ENCODE data around the gene PPM1G. TPM values are rescaled to one million over a fixed set of nuclear protein-coding genes. Genes with fewer than 3 reads are reported as not detected.
A peak's percentile ranks its signal among the peaks of the same experiment; 100 is the strongest.

The PPM1G gene
- total RNA-seq, 2 experiments from 2014 or later, result 130 to 136 TPM

DNA sequence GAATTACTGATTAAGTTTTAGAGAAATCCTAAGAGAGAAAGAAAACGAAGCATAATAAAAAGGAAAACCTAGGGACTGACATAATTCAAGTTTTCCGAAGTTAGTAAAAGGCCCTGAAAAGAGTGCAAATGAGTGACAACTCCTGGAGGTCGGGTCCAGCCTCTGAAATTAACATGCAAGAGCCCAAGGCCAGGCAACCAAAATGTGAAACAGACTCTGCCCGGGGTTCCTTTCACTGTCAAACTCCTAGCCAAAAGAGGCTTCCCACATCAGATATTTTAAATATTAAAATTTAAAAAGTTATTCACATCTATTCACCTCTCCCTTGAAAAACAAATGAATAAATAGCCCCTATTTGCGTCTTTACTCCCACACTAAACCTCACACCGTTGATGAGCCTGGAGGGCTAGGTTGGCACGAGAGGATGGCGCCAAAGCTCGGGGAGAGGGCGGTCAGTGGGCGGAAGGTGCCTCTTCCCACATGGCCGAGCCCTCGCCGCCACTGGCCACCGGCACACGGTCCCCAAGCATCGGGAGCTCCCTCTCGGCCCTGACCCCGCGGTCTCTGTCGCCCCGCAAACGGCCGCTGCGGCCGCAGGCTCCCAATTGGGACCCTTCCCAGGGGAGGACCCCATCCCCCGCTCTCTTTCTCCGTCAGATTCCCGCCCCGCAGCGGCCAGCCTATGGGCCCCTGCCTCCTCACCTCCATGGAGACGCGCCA is 630 bp downstream of the PPM1G start:
- CTCF ChIA-PET, result interaction anchor here (1.0 to 3.4 kb wide), 4 partner anchors 20 to 274 kb away, joined by 3 to 38 read pairs (median 10); partner anchors contain the start of gene NRBP1
- H3K4me1 Mint-ChIP-seq (ENCODE audit: low read depth), result peaks cover 34% of the 10 kb centered on the region
- peak; percentile 35 for ATAC-seq
- H3K4me3 Mint-ChIP-seq, result peak overlapping the region; percentile 83
- peaks cover 30% of the 10 kb centered on the region for H3K36me3 Mint-ChIP-seq (ENCODE audit: low read depth)
- no peaks in the 10 kb centered on the region for H3K9me3 Mint-ChIP-seq (ENCODE audit: insufficient read depth)
- POLR2A ChIA-PET, result interaction anchor here (0.7 to 3.0 kb wide), 14 partner anchors 8 to 275 kb away, joined by 3 to 41 read pairs (median 6); partner anchors contain the start of genes CCDC121, GPN1, NRBP1 and SNX17
- H3K27ac Mint-ChIP-seq, result peak overlapping the region; percentile 88
- H3K27me3 Mint-ChIP-seq (ENCODE audit: low read depth), result peaks cover 8% of the 10 kb centered on the region
- DNase-seq, result peak; percentile 45

DNA sequence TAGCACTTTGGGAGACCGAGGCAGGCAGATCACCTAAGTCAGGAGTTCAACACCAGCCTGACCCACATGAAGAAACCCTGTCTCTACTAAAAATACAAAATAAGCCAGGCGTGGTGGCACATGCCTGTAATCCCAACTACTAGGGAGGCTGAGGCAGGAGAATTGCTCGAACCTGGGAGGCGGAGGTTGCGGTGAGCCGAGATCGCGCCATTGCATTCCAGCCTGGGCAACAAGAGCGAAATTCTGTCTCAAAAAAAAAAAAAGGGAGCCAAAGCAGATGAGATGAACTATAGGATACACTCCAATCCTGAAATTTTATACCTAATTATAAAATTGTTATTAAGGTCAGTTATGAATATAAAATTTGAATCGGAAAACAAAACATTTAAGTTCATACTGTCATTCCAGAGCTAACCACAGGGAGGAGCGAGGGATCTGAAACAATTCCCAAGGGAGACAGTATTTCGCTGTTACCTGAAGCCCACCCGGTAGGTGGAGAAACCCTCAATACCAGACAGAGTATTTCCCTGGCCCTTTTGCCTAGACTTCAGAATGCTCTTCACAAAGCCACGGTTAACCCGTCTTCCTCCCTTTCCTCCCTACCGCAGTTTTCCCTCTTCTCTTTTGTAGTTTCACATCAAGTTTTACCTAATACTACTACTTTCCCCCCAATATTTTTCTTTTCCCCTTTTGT is 1.4 kb downstream of the PPM1G start:
- DNase-seq, result no peak
- peak overlapping the region; percentile 83 for H3K4me3 Mint-ChIP-seq
- CTCF ChIA-PET, result interaction anchor here (1.0 to 3.4 kb wide), 2 partner anchors 21 to 105 kb away, joined by 3 to 38 read pairs; partner anchors contain the start of gene NRBP1
- ATAC-seq, result no peak
- H3K4me1 Mint-ChIP-seq (ENCODE audit: low read depth), result peaks cover 39% of the 10 kb centered on the region
- POLR2A ChIA-PET, result interaction anchor here (0.8 kb wide), 1 partner anchor 28 kb away, joined by 3 read pairs; no protein-coding TSS in a partner anchor
- H3K27me3 Mint-ChIP-seq (ENCODE audit: low read depth), result peaks cover 8% of the 10 kb centered on the region
- peaks cover 35% of the 10 kb centered on the region for H3K36me3 Mint-ChIP-seq (ENCODE audit: low read depth)
- no peaks in the 10 kb centered on the region for H3K9me3 Mint-ChIP-seq (ENCODE audit: insufficient read depth)
- H3K27ac Mint-ChIP-seq, result peak overlapping the region; percentile 88

DNA sequence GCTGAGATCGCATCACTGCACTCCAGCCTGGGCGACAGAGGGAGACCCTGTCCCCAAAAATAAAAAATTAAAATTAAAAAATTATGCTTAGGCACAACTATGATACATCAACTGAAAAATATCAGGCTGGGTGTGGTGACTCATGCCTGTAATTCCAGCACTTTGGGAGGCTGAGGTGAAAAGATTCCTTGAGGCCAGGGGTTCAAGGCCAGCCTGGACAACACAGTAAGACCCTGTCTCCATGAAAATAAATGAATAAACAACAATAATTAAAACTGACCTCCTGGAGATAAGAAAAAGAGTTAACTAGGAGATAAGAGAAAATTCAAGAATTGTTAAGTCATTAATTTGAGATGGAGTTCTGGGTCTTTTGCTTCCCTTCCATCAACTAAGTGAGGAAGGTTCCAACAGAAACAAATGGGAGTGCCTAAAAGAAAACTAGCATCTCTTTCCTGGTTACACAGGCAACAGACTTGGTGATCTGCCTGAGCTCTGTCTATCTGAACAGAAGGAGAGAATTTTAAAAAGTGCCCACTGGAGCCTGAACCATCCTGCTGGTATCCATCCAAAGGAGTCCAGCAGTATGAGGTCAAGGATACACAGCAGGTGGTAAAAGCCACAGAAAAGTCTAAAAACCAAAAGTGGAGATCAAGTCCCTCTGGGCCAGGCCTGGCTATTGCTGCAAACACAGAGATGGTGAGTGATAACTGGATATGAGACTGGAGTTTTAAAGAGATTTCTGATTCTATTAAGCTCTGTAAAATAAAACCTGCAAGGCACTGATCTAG is 8.8 kb downstream of the PPM1G start:
- H3K36me3 Mint-ChIP-seq (ENCODE audit: low read depth), result peaks cover 38% of the 10 kb centered on the region
- no peak overlapping the region for H3K4me3 Mint-ChIP-seq
- H3K27ac Mint-ChIP-seq, result peak overlapping the region; percentile 25
- POLR2A ChIA-PET, result interaction anchor here (1.0 to 1.7 kb wide), 2 partner anchors 9 to 28 kb away, joined by 4 to 7 read pairs; partner anchors contain the start of genes NRBP1 and PPM1G
- no peak for ATAC-seq
- H3K27me3 Mint-ChIP-seq (ENCODE audit: low read depth), result no peaks in the 10 kb centered on the region
- CTCF ChIA-PET, result interaction anchor here (1.8 kb wide), 1 partner anchor 283 kb away, joined by 6 read pairs; no protein-coding TSS in a partner anchor
- peaks cover 40% of the 10 kb centered on the region for H3K4me1 Mint-ChIP-seq (ENCODE audit: low read depth)
- no peak for DNase-seq
- no peaks in the 10 kb centered on the region for H3K9me3 Mint-ChIP-seq (ENCODE audit: insufficient read depth)

DNA sequence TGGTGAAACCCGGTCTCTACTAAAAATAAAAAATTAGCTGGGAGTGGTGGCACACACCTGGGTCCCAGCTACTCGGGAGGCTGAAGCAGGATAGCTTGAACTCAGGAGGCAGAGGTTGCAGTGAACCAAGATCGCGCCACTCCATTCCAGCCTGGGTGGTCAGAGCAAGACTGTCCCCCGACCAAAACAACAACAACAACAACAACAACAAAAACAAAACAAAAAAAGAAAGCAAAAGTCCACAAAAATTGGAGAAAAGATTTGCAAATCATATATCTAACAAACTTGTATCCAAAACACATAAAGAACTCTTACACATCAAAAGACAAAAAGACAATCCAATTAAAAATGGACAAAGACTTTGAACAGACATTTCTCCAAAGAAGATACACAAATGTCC is 10.4 kb downstream of the PPM1G start:
- H3K27ac Mint-ChIP-seq, result no peak overlapping the region
- ATAC-seq (no peak), DNase-seq (no peak)
- no peaks in the 10 kb centered on the region for H3K9me3 Mint-ChIP-seq (ENCODE audit: insufficient read depth)
- ChIA-PET POLR2A (interaction anchor here (1.5 kb wide), 1 partner anchor 10 kb away, joined by 3 read pairs; the partner anchor contains the start of gene PPM1G), CTCF (no interaction called here)
- H3K4me1 Mint-ChIP-seq (ENCODE audit: low read depth), result peaks cover 38% of the 10 kb centered on the region
- H3K4me3 Mint-ChIP-seq, result no peak overlapping the region
- no peaks in the 10 kb centered on the region for H3K27me3 Mint-ChIP-seq (ENCODE audit: low read depth)
- peaks cover 32% of the 10 kb centered on the region for H3K36me3 Mint-ChIP-seq (ENCODE audit: low read depth)

DNA sequence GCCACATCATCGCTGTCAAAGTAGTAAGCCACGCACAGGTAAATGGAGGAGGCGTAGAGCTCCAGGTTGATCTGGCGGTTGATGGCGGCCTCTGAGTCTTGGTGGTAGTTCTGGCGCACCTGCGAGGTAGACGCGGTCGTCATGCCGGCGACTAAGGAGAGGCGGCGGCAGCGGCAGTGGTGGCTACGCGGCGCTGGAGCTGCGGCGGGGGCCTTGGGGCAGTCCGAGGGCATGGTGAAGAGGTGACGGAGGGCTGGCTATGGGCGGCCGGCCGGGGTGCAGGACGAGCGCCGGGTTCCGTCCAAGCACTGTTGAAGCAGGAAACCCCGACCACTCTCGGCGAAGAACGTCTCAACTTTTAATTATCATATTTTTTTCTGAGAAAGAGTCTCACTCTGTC is 16.2 kb downstream of the PPM1G start:
- ChIA-PET POLR2A (no interaction called here), CTCF (no interaction called here)
- Mint-ChIP-seq H3K27me3 (ENCODE audit: low read depth) (no peaks in the 10 kb centered on the region), H3K9me3 (ENCODE audit: insufficient read depth) (no peaks in the 10 kb centered on the region), H3K36me3 (ENCODE audit: low read depth) (peaks cover 29% of the 10 kb centered on the region), H3K4me1 (ENCODE audit: low read depth) (peaks cover 28% of the 10 kb centered on the region), H3K4me3 (no peak overlapping the region), H3K27ac (no peak overlapping the region)
- DNase-seq, result no peak
- ATAC-seq, result no peak

DNA sequence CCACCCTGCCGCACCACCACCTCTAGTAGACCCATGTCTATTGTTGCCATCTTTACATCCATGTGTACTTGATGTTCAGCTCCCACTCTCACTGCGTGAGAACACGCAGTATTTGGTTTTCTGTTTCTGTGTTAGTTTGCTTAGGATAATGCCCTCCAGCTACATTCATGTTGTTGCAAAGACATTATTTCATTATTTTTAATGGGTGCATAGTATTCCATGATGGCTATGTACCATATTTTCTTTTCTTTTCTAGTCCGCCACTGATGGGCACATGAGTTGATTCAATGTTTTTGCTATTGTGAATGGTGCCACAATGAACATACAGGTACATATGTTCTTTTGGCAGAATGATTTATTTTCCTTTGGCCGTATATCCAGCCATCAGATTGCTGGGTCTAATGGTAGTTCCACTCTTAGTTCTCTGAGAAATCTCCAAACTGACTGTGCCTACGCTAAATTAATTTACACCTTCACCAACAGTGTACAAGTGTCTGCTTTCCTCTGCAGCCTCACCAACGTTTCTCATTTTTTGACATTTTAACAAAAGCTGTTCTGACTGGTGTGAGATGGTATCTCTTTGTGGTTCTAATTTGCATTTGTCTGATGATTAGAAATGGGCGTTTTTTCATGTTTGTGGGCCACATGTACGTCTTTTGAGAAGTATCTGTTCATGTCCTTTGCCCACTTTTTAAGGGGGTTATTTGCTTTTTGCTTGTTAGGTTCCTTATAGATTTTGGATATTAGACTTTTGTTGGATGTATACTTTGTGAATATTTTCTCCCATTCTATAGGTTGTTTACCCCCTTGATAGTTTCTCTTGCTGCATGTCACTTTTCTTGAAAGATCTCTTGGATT is 18.3 kb downstream of the PPM1G start:
- peaks cover 26% of the 10 kb centered on the region for H3K36me3 Mint-ChIP-seq (ENCODE audit: low read depth)
- peak overlapping the region; percentile 68 for H3K27ac Mint-ChIP-seq
- H3K4me1 Mint-ChIP-seq (ENCODE audit: low read depth), result peaks cover 18% of the 10 kb centered on the region
- ChIA-PET POLR2A (interaction anchor here (1.1 kb wide), 1 partner anchor 11 kb away, joined by 4 read pairs; the partner anchor contains the start of gene ZNF513), CTCF (no interaction called here)
- H3K4me3 Mint-ChIP-seq, result no peak overlapping the region
- ATAC-seq, result no peak
- no peaks in the 10 kb centered on the region for H3K27me3 Mint-ChIP-seq (ENCODE audit: low read depth)
- DNase-seq, result no peak
- H3K9me3 Mint-ChIP-seq (ENCODE audit: insufficient read depth), result no peaks in the 10 kb centered on the region

DNA sequence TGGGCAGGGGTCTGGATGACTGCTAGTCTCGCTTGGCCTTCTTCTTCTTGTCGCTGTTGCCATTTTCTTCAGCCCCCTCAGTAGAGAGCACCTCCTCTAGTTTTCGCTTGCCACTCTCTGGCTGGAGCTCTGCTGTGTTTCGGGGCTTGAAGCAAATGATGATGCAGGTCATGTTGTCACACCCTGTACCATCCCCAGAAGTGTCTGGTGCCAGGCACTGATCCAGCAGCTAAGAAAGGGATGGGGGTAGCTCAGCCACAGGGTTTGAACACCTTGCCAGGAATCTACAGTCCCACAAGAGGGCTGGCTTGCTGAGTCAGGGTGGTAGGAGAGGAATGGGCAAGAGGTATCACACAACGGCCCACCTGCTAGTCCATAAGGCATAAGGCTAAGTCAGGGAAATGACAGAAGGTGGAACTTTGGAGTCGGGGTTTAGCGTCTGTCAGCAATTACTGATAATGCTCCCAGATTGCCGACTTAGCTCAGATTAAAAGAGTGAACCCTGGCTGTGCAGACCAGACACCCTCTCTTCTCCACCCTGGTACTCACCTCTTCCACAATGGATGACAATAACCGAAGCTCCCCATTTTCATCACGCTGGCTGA is 27.7 kb downstream of the PPM1G start:
- peaks cover 74% of the 10 kb centered on the region for H3K36me3 Mint-ChIP-seq (ENCODE audit: low read depth)
- ATAC-seq (no peak), DNase-seq (no peak)
- H3K4me1 Mint-ChIP-seq (ENCODE audit: low read depth), result peaks cover 33% of the 10 kb centered on the region
- POLR2A ChIA-PET, result interaction anchor here (1.7 to 3.6 kb wide), 3 partner anchors 11 to 47 kb away, joined by 3 to 57 read pairs (median 22); partner anchors contain the start of genes EIF2B4, NRBP1 and SNX17
- CTCF ChIA-PET, result interaction anchor here (1.6 kb wide), 1 partner anchor 303 kb away, joined by 4 read pairs; no protein-coding TSS in a partner anchor
- H3K9me3 Mint-ChIP-seq (ENCODE audit: insufficient read depth), result no peaks in the 10 kb centered on the region
- peak overlapping the region; percentile 90 for H3K4me3 Mint-ChIP-seq
- no peaks in the 10 kb centered on the region for H3K27me3 Mint-ChIP-seq (ENCODE audit: low read depth)
- peak overlapping the region; percentile 97 for H3K27ac Mint-ChIP-seq

DNA sequence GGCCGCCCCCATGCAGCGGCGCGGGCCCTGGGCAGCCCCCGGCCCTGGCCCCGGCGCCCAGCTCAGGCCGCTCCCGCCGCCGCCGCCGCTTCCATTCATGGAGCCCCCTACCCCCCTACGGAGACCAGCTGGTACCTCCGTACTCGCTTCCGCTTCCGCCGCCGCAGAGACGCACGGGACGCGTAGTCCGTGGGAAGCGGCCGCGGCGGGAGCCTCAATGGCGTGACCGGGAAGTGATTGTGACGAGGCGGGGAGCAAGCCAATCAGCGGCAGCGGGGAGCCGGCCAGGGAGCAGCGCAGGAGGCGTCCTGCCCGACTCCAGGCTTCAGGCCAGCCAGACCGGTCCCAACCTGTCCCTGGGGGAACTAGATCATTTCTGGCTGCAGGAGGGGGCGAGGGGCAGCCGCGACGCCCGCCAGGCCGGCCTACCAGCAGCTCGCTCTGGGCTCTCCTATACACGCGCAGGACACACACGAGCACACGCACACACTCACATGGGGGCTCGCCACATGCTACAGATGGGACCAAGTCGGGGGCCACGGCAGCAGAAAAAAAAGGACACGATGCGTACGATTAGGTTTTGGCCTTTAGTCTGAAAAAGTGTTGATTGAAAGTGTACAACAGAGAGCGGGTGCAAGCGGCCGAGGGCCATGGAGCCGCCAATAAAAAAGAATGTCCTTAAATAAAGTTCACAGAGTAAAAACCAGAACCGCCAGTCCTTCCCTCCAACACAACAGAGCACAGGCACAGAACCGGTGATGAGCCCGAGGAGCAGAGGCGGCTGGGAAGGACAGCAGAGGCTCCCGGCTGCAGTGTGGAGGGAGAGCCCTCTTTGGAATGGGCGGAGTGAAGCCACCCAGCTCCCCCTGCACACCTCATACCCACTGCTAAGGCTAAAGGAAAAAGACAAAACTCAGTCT is 28.5 kb downstream of the PPM1G start, which contains the start of gene ZNF513:
TSS of gene ZNF513 (minus strand) at position 109 of the 920 bp plus-strand sequence. CDS start 208 bp downstream, outside the sequence.
- peak within 1 kb of the TSS; percentile 90 for H3K4me3 Mint-ChIP-seq
- H3K27ac Mint-ChIP-seq, result peak within 1 kb of the TSS; percentile 97
- POLR2A ChIA-PET, result interaction anchor here (1.0 to 3.6 kb wide), 8 partner anchors 10 to 230 kb away, joined by 3 to 57 read pairs (median 5); partner anchors contain the start of genes EIF2B4, MPV17, NRBP1 and PPM1G
- DNase-seq, result peak; percentile 90
- H3K36me3 Mint-ChIP-seq (ENCODE audit: low read depth), result peaks cover 80% of the 10 kb centered on the region
- CTCF ChIA-PET, result interaction anchor here (1.6 to 2.1 kb wide), 6 partner anchors 10 to 303 kb away, joined by 4 to 9 read pairs (median 6); partner anchors contain the start of genes NRBP1 and SNX17
- no peaks in the 10 kb centered on the region for H3K9me3 Mint-ChIP-seq (ENCODE audit: insufficient read depth)
- no peaks in the 10 kb centered on the region for H3K27me3 Mint-ChIP-seq (ENCODE audit: low read depth)
- ATAC-seq, result peak; percentile 85
- peaks cover 33% of the 10 kb centered on the region for H3K4me1 Mint-ChIP-seq (ENCODE audit: low read depth)

DNA sequence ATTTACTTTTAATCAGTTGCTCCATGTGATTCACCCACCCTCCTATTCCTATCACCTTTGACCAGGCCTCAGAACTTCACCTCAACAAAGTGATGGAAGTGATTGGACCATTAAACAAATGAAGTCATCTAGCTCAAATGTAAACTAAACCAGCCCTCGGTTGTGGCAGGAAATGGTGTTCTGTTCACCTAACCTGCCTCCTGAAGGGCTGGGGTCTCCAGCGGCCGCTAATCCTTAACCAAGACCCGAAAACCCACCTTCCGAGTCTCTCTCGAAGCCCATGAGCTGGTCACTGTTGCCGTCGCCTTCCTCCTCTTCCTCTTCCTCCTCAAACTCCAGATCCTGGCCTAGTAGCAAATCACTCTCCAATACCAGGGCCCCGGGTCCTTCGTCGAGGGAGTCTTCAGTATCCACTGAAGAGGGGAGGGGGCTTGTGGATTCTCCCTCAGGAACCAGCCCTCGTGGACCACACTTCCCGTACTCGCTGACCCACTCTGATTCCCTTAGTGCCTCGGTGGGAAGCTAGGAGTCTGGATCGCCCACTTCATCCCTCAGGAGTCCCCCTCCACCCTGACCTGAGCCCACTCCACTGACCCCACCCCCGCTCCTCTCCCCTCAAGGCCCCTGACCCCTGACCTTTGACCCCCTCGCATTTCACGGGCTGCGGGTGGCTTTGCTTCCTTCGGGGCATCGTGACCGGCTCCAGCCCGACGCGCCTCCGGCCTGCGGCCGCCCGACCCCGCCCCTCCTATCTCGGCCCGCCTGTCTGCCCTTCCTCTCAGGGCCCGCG is 29.4 kb downstream of the PPM1G start:
- ATAC-seq (peak; percentile 10), DNase-seq (peak; percentile 72)
- Mint-ChIP-seq H3K9me3 (ENCODE audit: insufficient read depth) (no peaks in the 10 kb centered on the region), H3K36me3 (ENCODE audit: low read depth) (peaks cover 81% of the 10 kb centered on the region), H3K27me3 (ENCODE audit: low read depth) (no peaks in the 10 kb centered on the region), H3K4me3 (peak overlapping the region; percentile 90), H3K27ac (peak overlapping the region; percentile 97), H3K4me1 (ENCODE audit: low read depth) (peaks cover 33% of the 10 kb centered on the region)
- CTCF ChIA-PET, result interaction anchor here (0.5 to 2.1 kb wide), 9 partner anchors 9 to 303 kb away, joined by 3 to 15 read pairs (median 7); partner anchors contain the start of genes EIF2B4, NRBP1 and SNX17
- POLR2A ChIA-PET, result interaction anchor here (0.9 to 3.6 kb wide), 11 partner anchors 10 to 231 kb away, joined by 3 to 57 read pairs (median 5); partner anchors contain the start of genes EIF2B4, MPV17, NRBP1 and PPM1G
